Neural progenitor cell (in vitro differentiated cells): ENCODE results near the gene TMEM165.

Experiments
- EZH2 ChIP-seq: fragments of 200-600 bp; sonication (generic); IDR thresholded peaks from 2 replicates; pipeline ENCODE4 v1.6.1; 2017; ENCODE audit warnings: antibody characterized with exemption, mild to moderate bottlenecking, moderate library complexity
- EZH2phosphoT487 ChIP-seq: fragments of 200-600 bp; sonication (generic); IDR thresholded peaks from 2 replicates; pipeline ENCODE4 v1.6.1; 2017; ENCODE audit warnings: antibody characterized with exemption
- TF ChIP-seq, protein P1 (sequence below): fragments of 200-600 bp; sonication (generic); IDR thresholded peaks from 2 replicates; pipeline ENCODE4 v1.5.1; 2017; ENCODE audit warnings: antibody characterized with exemption, mild to moderate bottlenecking

DNA sequence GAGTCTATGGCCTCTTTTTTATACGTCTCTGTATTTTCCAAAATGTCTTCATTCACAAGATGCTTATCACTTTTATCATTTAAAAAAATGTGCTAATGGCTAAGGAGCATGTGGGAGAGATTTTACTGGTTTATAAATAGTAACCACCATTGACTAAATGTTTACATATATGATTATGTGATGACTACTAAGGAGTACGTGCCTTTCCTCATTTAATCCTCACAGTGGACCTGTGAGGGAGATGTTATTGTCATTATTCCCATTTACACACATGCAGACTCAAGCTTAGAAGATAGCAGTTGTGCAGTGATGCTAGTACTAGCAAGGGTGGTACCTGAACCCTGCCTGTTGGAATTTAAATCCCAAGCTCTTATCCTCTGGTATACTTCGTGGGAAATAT lies 47.3 kb upstream of the TMEM165 start:
- TF ChIP-seq, protein P1, sequence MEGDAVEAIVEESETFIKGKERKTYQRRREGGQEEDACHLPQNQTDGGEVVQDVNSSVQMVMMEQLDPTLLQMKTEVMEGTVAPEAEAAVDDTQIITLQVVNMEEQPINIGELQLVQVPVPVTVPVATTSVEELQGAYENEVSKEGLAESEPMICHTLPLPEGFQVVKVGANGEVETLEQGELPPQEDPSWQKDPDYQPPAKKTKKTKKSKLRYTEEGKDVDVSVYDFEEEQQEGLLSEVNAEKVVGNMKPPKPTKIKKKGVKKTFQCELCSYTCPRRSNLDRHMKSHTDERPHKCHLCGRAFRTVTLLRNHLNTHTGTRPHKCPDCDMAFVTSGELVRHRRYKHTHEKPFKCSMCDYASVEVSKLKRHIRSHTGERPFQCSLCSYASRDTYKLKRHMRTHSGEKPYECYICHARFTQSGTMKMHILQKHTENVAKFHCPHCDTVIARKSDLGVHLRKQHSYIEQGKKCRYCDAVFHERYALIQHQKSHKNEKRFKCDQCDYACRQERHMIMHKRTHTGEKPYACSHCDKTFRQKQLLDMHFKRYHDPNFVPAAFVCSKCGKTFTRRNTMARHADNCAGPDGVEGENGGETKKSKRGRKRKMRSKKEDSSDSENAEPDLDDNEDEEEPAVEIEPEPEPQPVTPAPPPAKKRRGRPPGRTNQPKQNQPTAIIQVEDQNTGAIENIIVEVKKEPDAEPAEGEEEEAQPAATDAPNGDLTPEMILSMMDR: no peak
- no peak for TF ChIP-seq EZH2
- no peak for TF ChIP-seq EZH2phosphoT487
